Parathyroid adenoma (tissue), 2 donors: Measurements from ENCODE around the gene TAL2.

Experiments
- H2AFZ ChIP-seq: fragments of 300-600 bp; sonication (generic); one replicate; pipeline ENCODE4 v1.7.0; 2017; ENCODE audit warnings: antibody characterized with exemption, mild to moderate bottlenecking
- H3K27ac ChIP-seq: fragments of 300-600 bp; sonication (generic); one replicate; pipeline ENCODE4 v1.7.0; 2017
- H3K27me3 ChIP-seq: fragments of 300-600 bp; sonication (generic); one replicate; pipeline ENCODE4 v1.7.0; 2017; ENCODE audit warnings: low read length; ENCODE audit not compliant: control insufficient read depth, insufficient read depth
- H3K36me3 ChIP-seq: fragments of 300-600 bp; sonication (generic); one replicate; pipeline ENCODE4 v1.7.0; 2017; ENCODE audit warnings: low read length; ENCODE audit not compliant: control insufficient read depth, insufficient read depth
- H3K4me1 ChIP-seq: fragments of 300-600 bp; sonication (generic); one replicate; pipeline ENCODE4 v1.7.0; 2017; ENCODE audit warnings: control low read depth
- H3K4me2 ChIP-seq: fragments of 300-600 bp; sonication (generic); one replicate; pipeline ENCODE4 v1.7.0; 2017; ENCODE audit warnings: low read length
- H3K4me3 ChIP-seq: fragments of 300-600 bp; sonication (generic); one replicate; pipeline ENCODE4 v1.7.0; 2017; ENCODE audit warnings: low read depth, low read length
- H3K79me2 ChIP-seq: fragments of 300-600 bp; sonication (generic); one replicate; pipeline ENCODE4 v1.7.0; 2017; ENCODE audit warnings: control low read depth
- H3K9ac ChIP-seq: fragments of 300-600 bp; sonication (generic); one replicate; pipeline ENCODE4 v1.7.0; 2017; ENCODE audit warnings: mild to moderate bottlenecking
- H3K9me3 ChIP-seq: fragments of 300-600 bp; sonication (generic); one replicate; pipeline ENCODE4 v1.7.0; 2017; ENCODE audit warnings: low read length; ENCODE audit not compliant: control insufficient read depth
- TF ChIP-seq, protein P1 (sequence below): fragments of 300-600 bp; sonication (generic); IDR thresholded peaks from one replicate; pipeline ENCODE4 v1.7.0; 2017; ENCODE audit warnings: antibody characterized with exemption, mild to moderate bottlenecking
- donor health status: primary hyperparathyroidism.

TAL2 gene

DNA sequence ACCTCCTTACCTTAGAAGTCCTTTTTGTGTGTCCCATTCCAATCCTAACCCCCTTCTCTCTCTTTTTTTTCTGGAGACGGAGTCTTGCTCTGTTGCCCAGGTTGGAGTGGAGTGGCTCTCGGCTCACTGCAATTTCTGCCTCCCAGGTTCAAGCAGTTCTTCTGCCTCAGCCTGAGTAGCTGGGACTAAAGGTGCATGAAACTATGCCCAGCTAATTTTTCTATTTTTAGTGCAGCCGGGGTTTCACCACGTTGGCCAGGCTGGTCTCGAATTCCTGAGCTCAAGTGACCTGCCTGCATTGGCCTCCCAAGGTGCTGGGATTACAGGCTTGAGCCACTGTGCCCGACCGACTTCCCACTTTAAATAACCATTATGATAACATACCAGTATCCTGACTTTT, 49.6 kb downstream of the TAL2 start:
- no peak overlapping the region for H2AFZ ChIP-seq
- no peaks in the 10 kb centered on the region for H3K36me3 ChIP-seq
- TF ChIP-seq, protein P1, sequence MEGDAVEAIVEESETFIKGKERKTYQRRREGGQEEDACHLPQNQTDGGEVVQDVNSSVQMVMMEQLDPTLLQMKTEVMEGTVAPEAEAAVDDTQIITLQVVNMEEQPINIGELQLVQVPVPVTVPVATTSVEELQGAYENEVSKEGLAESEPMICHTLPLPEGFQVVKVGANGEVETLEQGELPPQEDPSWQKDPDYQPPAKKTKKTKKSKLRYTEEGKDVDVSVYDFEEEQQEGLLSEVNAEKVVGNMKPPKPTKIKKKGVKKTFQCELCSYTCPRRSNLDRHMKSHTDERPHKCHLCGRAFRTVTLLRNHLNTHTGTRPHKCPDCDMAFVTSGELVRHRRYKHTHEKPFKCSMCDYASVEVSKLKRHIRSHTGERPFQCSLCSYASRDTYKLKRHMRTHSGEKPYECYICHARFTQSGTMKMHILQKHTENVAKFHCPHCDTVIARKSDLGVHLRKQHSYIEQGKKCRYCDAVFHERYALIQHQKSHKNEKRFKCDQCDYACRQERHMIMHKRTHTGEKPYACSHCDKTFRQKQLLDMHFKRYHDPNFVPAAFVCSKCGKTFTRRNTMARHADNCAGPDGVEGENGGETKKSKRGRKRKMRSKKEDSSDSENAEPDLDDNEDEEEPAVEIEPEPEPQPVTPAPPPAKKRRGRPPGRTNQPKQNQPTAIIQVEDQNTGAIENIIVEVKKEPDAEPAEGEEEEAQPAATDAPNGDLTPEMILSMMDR = no peak
- no peak overlapping the region for H3K4me2 ChIP-seq
- H3K4me1 ChIP-seq = no peaks in the 10 kb centered on the region
- H3K9ac ChIP-seq = no peak overlapping the region
- no peak overlapping the region for H3K4me3 ChIP-seq
- no peaks in the 10 kb centered on the region for H3K79me2 ChIP-seq
- H3K9me3 ChIP-seq = no peaks in the 10 kb centered on the region
- no peaks in the 10 kb centered on the region for H3K27me3 ChIP-seq
- H3K27ac ChIP-seq = no peak overlapping the region

DNA sequence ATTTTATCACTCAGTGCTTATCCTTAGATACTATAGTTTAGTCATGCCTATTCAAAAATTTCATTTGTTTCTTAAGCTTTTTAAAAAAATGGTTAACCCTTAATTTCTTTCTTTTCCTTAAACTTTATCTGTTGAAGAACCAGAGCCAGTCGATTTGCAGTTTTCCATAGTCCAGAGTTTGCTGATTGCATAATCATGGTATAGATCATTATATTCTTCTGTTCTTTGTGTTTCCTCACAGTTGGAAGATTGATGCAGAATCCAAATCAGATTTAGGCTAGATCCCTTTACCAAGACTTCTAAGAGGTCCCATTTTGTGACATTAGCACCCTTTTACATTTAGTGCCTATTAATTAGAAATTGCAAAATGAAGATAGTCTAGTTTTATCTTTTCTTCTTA, 50.0 kb downstream of the TAL2 start:
- TF ChIP-seq, protein P1 = no peak
- Histone ChIP-seq H3K36me3 (no peaks in the 10 kb centered on the region), H2AFZ (no peak overlapping the region), H3K9ac (no peak overlapping the region), H3K9me3 (no peaks in the 10 kb centered on the region), H3K4me2 (no peak overlapping the region), H3K27me3 (no peaks in the 10 kb centered on the region), H3K27ac (no peak overlapping the region), H3K4me3 (no peak overlapping the region), H3K79me2 (no peaks in the 10 kb centered on the region), H3K4me1 (no peaks in the 10 kb centered on the region)
